ENCODE measurements around the gene APOL4.
"Not testable (repeated sequence)": the region's sequence is repeated elsewhere in the genome, so short reads cannot be mapped to it uniquely, and the experiment has no call there.

Gene APOL4

DNA sequence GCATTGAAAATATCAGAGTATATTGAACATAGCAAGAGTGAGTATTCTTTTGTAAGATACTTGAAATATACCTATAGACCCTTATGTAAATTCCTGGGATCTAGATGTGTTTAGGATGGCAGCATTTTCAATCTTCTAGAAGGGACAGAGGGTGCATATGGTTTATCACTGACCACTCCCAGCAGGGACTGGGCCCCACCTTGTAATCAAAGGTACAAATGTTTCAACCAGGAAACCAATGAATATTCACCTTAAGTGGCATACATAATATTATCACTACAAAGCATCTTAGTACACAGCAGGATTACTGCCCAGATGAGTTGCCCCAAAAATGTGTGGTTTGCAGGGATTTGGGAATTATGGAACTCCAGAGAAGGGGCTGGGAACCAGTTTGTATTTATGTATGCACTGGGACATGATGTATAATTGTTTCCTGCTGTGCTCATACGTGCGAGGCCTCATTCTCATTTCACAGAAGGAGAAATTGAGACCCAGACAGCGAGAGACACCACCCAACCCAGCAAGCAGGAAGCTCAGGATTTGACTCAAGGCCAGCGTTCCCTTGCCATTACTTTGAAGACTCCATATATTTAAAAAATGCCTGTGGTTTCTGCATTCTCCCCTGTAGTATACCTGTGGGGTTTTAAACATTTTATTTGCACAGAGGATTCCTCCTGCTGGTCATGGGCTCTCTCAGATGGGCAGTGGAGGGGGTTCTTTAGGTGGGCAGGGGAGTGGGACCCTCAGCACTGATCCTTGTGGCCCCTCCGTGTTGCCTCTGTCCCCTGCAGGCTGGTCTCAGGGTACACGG, 5.2 kb downstream of the APOL4 start:
- peak overlapping the region in 9 of 11 experiments; percentile 22 to 58 (median 38); a peak in 13 of 22 replicates for H3K27ac ChIP-seq
- H3K4me2 ChIP-seq = peak overlapping the region; percentile 77 to 98 (median 88)
- TF ChIP-seq Cebpa-rat (IDR thresholded peaks at IDR 0.05) = no peak
- H3K9ac ChIP-seq = peak overlapping the region in 8 of 11 experiments; percentile 12 to 54 (median 34); a peak in 9 of 22 replicates
- H3K4me3 ChIP-seq = no peak overlapping the region; a peak in 1 of 20 replicates
- H4K20me1 ChIP-seq = no peaks in the 10 kb centered on the region
- no peaks in the 10 kb centered on the region for H3K9me3 ChIP-seq (replicated peaks in 1 of 11)
- peaks cover 45 to 56% (median 51%) of the 10 kb centered on the region in 10 experiments for H3K4me1 ChIP-seq
- no peaks in the 10 kb centered on the region for H3K27me3 ChIP-seq
- no peaks in the 10 kb centered on the region for H3K36me3 ChIP-seq

DNA sequence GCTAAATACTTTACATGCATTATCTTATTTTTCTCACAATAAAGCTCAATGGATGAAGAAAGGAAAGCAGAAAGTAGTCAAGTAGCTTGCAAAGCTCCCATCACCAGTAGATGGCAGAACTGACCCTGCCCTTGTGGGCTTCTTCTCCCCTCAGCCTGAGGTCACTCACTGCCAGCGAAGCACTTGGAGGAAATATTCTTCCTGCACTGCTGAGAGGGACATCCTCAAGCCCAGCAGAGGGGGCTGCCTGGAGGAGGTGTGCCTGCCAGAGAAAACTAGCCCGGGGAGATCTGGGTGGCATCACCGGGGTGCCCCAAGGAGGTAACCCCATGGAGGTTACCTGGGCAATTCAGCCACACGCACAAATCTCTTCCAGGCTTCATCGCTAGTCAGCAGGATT, 6.6 kb downstream of the APOL4 start:
- H3K27ac ChIP-seq = no peak overlapping the region
- no peak overlapping the region for H3K4me3 ChIP-seq
- no peaks in the 10 kb centered on the region for H3K9me3 ChIP-seq (replicated peaks in 1 of 11)
- no peaks in the 10 kb centered on the region for H4K20me1 ChIP-seq
- no peaks in the 10 kb centered on the region for H3K27me3 ChIP-seq
- peaks cover 42 to 51% (median 49%) of the 10 kb centered on the region in 10 experiments for H3K4me1 ChIP-seq
- H3K36me3 ChIP-seq = no peaks in the 10 kb centered on the region
- H3K9ac ChIP-seq = no peak overlapping the region
- TF ChIP-seq Cebpa-rat (IDR thresholded peaks at IDR 0.05) = no peak
- peak overlapping the region in 5 of 11 experiments; percentile 7 to 95 (median 82); a peak in 6 of 22 replicates for H3K4me2 ChIP-seq

DNA sequence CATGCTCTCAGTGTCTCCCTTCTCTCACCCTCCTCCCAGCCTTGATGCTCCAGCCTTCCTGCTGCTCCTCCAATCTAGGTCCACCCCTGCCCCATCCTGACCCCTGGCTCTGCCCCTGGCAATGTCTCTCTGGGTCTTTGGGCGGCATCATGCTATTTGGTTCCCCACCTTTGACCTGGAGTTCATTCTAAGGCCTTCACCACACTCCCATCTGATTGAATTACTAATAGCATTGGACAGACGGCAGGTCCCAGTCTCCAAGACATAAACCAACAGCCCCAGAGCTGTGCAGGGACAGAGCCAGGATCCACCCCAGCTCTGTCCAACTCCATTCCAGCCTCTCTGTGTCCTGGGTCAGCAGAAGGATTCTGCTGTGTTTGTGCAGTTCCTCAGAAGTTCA, 7.2 kb downstream of the APOL4 start:
- TF ChIP-seq Cebpa-rat (IDR thresholded peaks at IDR 0.05) = no peak
- Histone ChIP-seq H3K4me3 (no peak overlapping the region), H3K27ac (no peak overlapping the region), H3K9me3 (replicated peaks in 1 of 11) (no peaks in the 10 kb centered on the region), H3K4me1 (peaks cover 36 to 45% (median 44%) of the 10 kb centered on the region in 10 experiments), H3K4me2 (no peak overlapping the region), H4K20me1 (no peaks in the 10 kb centered on the region), H3K9ac (no peak overlapping the region), H3K36me3 (no peaks in the 10 kb centered on the region), H3K27me3 (no peaks in the 10 kb centered on the region)

DNA sequence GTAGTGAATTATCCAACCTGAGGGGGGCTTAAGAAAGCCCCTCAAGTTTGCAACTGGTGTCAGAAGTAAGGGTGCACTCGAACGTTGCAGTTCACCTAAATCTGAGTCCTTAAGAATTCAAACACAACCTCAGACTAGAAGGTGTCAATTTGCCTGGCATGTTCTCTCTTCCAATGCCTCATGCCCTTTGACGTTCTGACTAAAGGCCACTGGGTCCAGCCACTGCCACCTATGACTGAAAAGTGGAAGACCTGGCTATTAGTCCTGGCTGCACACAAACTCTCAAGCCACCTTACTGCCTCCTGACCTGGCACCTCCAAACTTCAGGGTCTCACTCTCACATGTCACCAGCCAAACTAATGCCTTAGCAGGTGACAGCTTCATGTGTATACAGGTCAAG, 8.0 kb downstream of the APOL4 start:
- Histone ChIP-seq H3K27me3 (no peaks in the 10 kb centered on the region), H3K27ac (no peak overlapping the region), H3K36me3 (no peaks in the 10 kb centered on the region), H3K4me3 (no peak overlapping the region), H3K4me1 (peaks cover 28 to 37% (median 36%) of the 10 kb centered on the region in 10 experiments), H4K20me1 (no peaks in the 10 kb centered on the region), H3K9ac (peak overlapping the region in 2 of 11 experiments; percentile 1 to 19; a peak in 1 of 22 replicates), H3K4me2 (no peak overlapping the region), H3K9me3 (replicated peaks in 1 of 11) (no peaks in the 10 kb centered on the region)
- TF ChIP-seq Cebpa-rat (IDR thresholded peaks at IDR 0.05) = no peak

DNA sequence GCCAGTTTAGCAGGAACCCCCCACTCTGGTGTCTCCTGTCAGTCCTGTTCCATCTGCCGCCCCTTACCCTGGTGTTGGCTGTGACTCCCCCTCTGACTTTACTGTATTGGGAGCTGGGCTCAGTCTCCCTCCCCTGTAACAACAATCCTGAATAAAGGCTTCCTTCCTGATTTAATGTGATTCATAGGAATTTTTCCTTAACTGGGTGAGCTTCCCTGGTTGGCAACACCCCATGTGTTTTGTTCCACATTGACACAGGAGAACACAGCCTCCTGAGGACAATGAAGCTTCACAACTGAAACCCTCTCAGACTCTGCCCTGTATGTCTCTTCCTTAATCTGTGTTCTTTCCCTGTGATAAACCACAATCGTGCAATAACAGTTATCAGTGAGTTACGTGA, 8.4 kb downstream of the APOL4 start:
- H3K4me2 ChIP-seq = no peak overlapping the region
- peaks cover 24 to 33% (median 32%) of the 10 kb centered on the region in 10 experiments for H3K4me1 ChIP-seq
- H3K27me3 ChIP-seq = no peaks in the 10 kb centered on the region
- H3K36me3 ChIP-seq = no peaks in the 10 kb centered on the region
- H3K27ac ChIP-seq = no peak overlapping the region
- no peaks in the 10 kb centered on the region for H4K20me1 ChIP-seq
- no peak for TF ChIP-seq Cebpa-rat (IDR thresholded peaks at IDR 0.05)
- 0 out of 22 replicates have a peak overlapping the region, but pooled peaks of 1 of the 11 experiments have one; percentile 1 for H3K9ac ChIP-seq
- H3K9me3 ChIP-seq (replicated peaks in 1 of 11) = no peaks in the 10 kb centered on the region
- H3K4me3 ChIP-seq = no peak overlapping the region

DNA sequence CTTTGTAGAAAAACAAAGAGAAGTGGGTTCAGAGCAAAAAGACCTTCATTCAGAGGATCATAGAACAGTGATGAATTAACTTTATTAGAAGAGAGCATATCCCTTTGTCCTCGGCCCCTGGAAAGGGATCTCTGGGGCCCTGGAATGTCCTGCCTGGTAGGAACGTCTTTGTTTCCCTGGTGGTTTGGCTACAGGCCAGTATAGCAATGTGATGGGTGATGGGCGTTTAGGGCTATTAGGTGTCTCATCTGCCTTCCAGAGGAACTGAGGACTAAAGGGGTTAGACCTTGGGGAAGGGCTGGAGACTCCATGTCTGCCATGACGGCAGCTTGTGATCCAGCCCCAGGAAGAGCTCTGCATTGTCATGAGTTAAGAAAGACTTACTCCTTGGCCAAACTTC, 9.1 kb downstream of the APOL4 start:
- Histone ChIP-seq H3K4me2 (no peak overlapping the region), H3K27ac (no peak overlapping the region), H3K9me3 (replicated peaks in 1 of 11) (no peaks in the 10 kb centered on the region), H4K20me1 (no peaks in the 10 kb centered on the region), H3K36me3 (no peaks in the 10 kb centered on the region), H3K4me1 (peaks cover 18 to 27% (median 26%) of the 10 kb centered on the region in 10 experiments), H3K27me3 (no peaks in the 10 kb centered on the region), H3K4me3 (no peak overlapping the region), H3K9ac (no peak overlapping the region)
- no peak for TF ChIP-seq Cebpa-rat (IDR thresholded peaks at IDR 0.05)

DNA sequence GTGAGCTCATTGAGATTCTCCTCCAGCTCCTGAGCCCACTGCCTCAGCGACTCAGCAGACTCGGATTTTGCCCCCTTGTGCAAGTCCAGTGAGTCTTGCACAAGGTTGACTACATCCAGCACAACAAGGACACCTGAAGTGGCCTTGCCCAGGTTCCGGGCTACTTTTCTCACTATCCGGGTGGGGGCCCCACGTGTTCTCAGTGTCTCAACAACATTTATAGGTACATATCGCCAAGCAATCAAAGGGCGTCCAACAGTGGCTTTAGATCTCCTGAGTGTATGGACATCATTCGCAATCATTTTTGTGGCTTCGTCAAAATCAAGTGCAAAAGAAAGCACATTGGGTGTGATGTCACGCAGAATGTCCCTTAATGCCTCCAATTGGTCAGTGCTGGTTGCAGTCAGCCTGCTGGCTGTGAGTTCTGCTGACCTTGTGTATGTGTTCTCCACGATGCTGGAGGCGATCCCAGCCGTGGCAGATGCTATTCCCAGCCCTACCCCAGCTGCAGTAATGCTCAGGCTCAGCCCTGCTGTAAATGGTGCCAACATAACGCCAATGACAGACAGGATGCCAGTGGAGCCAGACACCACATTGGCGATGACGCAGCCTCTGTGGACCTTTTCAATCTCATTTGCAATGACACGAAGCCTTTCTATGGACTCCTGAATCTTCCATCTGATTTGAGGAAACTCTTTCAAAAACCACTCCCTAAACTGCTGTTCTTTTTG, 10.3 kb downstream of the APOL4 start:
- H3K27me3 ChIP-seq = no peaks in the 10 kb centered on the region
- H3K9ac ChIP-seq = no peak overlapping the region
- H3K4me3 ChIP-seq = no peak overlapping the region
- no peak overlapping the region for H3K27ac ChIP-seq
- no peaks in the 10 kb centered on the region for H4K20me1 ChIP-seq
- no peak overlapping the region for H3K4me2 ChIP-seq
- no peaks in the 10 kb centered on the region for H3K9me3 ChIP-seq (replicated peaks in 1 of 11)
- TF ChIP-seq Cebpa-rat (IDR thresholded peaks at IDR 0.05) = no peak
- no peaks in the 10 kb centered on the region for H3K36me3 ChIP-seq
- peaks cover 5 to 14% (median 13%) of the 10 kb centered on the region in 10 experiments; a peak in 18 of 20 replicates for H3K4me1 ChIP-seq

DNA sequence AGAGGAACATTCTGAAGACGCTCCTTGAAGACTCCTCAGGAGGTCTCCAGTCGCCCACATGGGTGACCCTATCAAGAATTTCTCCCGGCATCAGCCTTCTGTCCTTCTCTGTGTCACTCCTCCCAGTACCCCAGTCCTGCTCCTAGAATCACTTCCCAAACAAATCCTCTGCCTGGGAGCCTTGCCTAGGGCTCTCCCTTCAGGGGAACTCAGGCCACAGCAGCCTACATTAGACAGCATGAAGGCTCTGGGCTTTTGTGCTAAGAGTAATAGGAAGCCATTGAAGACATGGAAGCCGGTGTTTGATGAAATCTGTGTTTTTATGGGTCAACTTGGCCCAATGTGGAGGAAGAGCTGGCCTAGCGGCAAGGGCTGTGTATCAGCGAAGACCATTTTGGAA, 13.7 kb downstream of the APOL4 start:
- not testable (repeated sequence) for H3K27ac ChIP-seq; H3K36me3 ChIP-seq; H3K9ac ChIP-seq; H3K4me1 ChIP-seq; H3K27me3 ChIP-seq; H3K4me2 ChIP-seq; H3K4me3 ChIP-seq; H4K20me1 ChIP-seq; H3K9me3 ChIP-seq (replicated peaks in 1 of 11)

DNA sequence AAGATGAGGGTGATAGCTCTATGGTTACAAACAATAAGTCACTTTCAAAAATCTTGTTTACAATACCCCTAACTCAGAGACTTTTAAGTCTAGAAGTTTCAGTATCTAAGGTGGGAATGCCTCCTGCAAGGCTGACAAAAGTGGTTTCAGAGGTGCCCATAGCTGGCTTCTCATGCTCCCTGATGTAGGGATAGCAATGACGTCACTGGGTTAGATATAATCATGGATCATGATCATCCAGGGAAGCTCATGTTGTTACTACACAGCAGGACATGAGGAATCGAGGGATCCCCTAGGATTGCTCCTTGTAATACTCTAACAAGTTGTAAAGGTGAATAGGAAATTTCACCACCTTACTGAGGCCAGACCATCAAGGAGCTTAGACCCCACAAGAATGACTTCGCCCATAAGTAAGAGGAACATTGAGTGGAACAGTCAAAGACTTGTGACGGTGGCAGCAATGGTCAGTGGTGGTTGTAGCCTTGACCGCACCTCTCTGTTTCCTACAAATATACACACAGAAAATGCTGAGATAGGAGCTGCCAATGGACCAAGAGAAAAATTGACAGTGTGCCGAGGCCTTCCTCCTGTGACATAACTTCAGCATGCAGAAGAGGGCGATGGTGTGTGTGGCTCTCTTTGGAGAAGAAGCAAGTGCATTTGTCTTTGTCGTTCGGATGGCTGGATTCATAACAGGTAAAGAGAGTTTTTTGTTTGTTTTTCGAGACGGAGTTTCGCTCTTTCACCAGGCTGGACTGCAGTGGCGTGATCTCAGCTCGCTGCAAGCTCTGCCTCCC, 15.6 kb downstream of the APOL4 start:
- H3K27me3 ChIP-seq = no peaks in the 10 kb centered on the region

More for the DNA sequence above, 15.6 kb downstream of the APOL4 start:
- no peak overlapping the region for H3K4me2 ChIP-seq
- H4K20me1 ChIP-seq = no peaks in the 10 kb centered on the region
- TF ChIP-seq Cebpa-rat (IDR thresholded peaks at IDR 0.05) = no peak
- peaks cover 0 to 9% (median 0%) of the 10 kb centered on the region in 10 experiments; a peak in 6 of 20 replicates for H3K4me1 ChIP-seq
- no peaks in the 10 kb centered on the region for H3K9me3 ChIP-seq (replicated peaks in 1 of 11)
- H3K9ac ChIP-seq = no peak overlapping the region
- no peak overlapping the region for H3K27ac ChIP-seq
- H3K36me3 ChIP-seq = no peaks in the 10 kb centered on the region
- H3K4me3 ChIP-seq = no peak overlapping the region
